GM21717 (cell line): ENCODE results near the gene HSF4.
"Not testable (repeated sequence)": the region's sequence is repeated elsewhere in the genome, so short reads cannot be mapped to it uniquely, and the experiment has no call there.

ENCODE experiments used
- ATAC-seq: cut with Tn5 transposase; IDR thresholded peaks from one replicate; pipeline ENCODE4 v1.9.1; 2021; ENCODE audit warnings: mild to moderate bottlenecking, moderate library complexity; ENCODE audit not compliant: unreplicated experiment

Gene HSF4

GRCh38 chr16:67164599-67165061 lies at the start of gene HSF4:
HSF4 (plus strand) TSS chr16:67164745; CDS start chr16:67164812, 67 bp downstream.
- ATAC-seq = no peak

- ATAC-seq = no peak
These were observed 49.8 kb upstream of the HSF4 start for GRCh38 chr16:67114793-67115192.

GRCh38 chr16:67115639-67116038 lies 48.9 kb upstream of the HSF4 start:
- ATAC-seq = no peak

GRCh38 chr16:67116388-67117311 lies 47.9 kb upstream of the HSF4 start:
- no peak for ATAC-seq

GRCh38 chr16:67117716-67118115 lies 46.8 kb upstream of the HSF4 start:
- no peak for ATAC-seq

- ATAC-seq = no peak
These were observed 44.5 kb upstream of the HSF4 start for GRCh38 chr16:67120025-67120424.

GRCh38 chr16:67122799-67123198 lies 41.7 kb upstream of the HSF4 start:
- not testable (repeated sequence) for ATAC-seq

- no peak for ATAC-seq
These were observed 36.1 kb upstream of the HSF4 start for GRCh38 chr16:67128417-67128816.

- no peak for ATAC-seq
These were observed 35.7 kb upstream of the HSF4 start for GRCh38 chr16:67128887-67129286.

GRCh38 chr16:67129422-67129821 lies 35.1 kb upstream of the HSF4 start:
- no peak for ATAC-seq

- ATAC-seq = no peak
These were observed 26.9 kb upstream of the HSF4 start for GRCh38 chr16:67137605-67138004.

GRCh38 chr16:67141391-67141790 lies 23.2 kb upstream of the HSF4 start:
- no peak for ATAC-seq

GRCh38 chr16:67142342-67142741 lies 22.2 kb upstream of the HSF4 start:
- no peak for ATAC-seq

GRCh38 chr16:67144943-67145342 lies 19.6 kb upstream of the HSF4 start:
- no peak for ATAC-seq

GRCh38 chr16:67145746-67146145 lies 18.8 kb upstream of the HSF4 start:
- no peak for ATAC-seq

GRCh38 chr16:67146523-67147357 lies 17.8 kb upstream of the HSF4 start:
- no peak for ATAC-seq

- ATAC-seq = no peak
These were observed 17.0 kb upstream of the HSF4 start for GRCh38 chr16:67147437-67148140.

GRCh38 chr16:67148221-67148620 lies 16.3 kb upstream of the HSF4 start:
- ATAC-seq = no peak

GRCh38 chr16:67148656-67149275 lies 15.8 kb upstream of the HSF4 start:
- no peak for ATAC-seq

- ATAC-seq = no peak
These were observed 15.1 kb upstream of the HSF4 start for GRCh38 chr16:67149276-67150046.
